H1 (cell line): ENCODE measurements around the gene USP9Y.

ENCODE experiments used
- KDM1A ChIP-seq: fragments of 200-600, 300-600 bp; sonication (generic); IDR thresholded peaks from 2 replicates; pipeline ENCODE4 v1.7.1; 2016; ENCODE audit warnings: mild to moderate bottlenecking, low read length, borderline replicate concordance
- KDM4A ChIP-seq: IDR thresholded peaks from one replicate; pipeline ENCODE4 v1.7.1; 2012; ENCODE audit warnings: low read depth, mild to moderate bottlenecking, moderate library complexity, low read length, inconsistent platforms; ENCODE audit not compliant: severe bottlenecking
- POLR2A ChIP-seq, 2 experiments: IDR thresholded peaks; 1 replicate in 1 of 2; 2 replicates in 1 of 2; pipeline ENCODE4 v1.6.1; 2011; ENCODE audit warnings: low read depth in 2 of 2, low read length in 2 of 2, mild to moderate bottlenecking in 2 of 2; ENCODE audit errors: control extremely low read depth in 1 of 2
- POLR2AphosphoS5 ChIP-seq: IDR thresholded peaks from 2 replicates; pipeline ENCODE4 v1.6.1; 2011; ENCODE audit warnings: low read depth, low read length
- SP2 ChIP-seq: IDR thresholded peaks from 2 replicates; pipeline ENCODE4 v1.6.1; 2012; ENCODE audit warnings: mild to moderate bottlenecking, low read length, inconsistent platforms
- SUZ12 ChIP-seq: fragments of 200-600 bp; sonication (generic); IDR thresholded peaks from 2 replicates; pipeline ENCODE4 v1.6.1; 2012; ENCODE audit warnings: mild to moderate bottlenecking, inconsistent platforms, low read length, moderate library complexity, mixed read lengths
- TF ChIP-seq, protein P1 (sequence below), 3 experiments: IDR thresholded peaks; 1 replicate in 2 of 3; 2 replicates in 1 of 3; pipeline versions ENCODE4 v1.5.1 to v1.6.1; 2011; ENCODE audit warnings: low read length in 3 of 3, mild to moderate bottlenecking in 3 of 3, inconsistent platforms in 2 of 3, low read depth in 1 of 3, moderate library complexity in 1 of 3; ENCODE audit not compliant: insufficient read depth in 1 of 3; ENCODE audit errors: control extremely low read depth in 1 of 3
- TF ChIP-seq, protein P2 (sequence below): IDR thresholded peaks from 2 replicates; pipeline ENCODE4 v1.6.1; 2011; ENCODE audit warnings: low read length, improper control_type of control experiment
- TF ChIP-seq, protein P3 (sequence below): fragments of 300-600 bp; sonication (generic); IDR thresholded peaks from 2 replicates; pipeline ENCODE4 v1.7.1; 2012; ENCODE audit warnings: low read length, moderate library complexity, mild to moderate bottlenecking, inconsistent platforms; ENCODE audit not compliant: insufficient replicate concordance

DNA sequence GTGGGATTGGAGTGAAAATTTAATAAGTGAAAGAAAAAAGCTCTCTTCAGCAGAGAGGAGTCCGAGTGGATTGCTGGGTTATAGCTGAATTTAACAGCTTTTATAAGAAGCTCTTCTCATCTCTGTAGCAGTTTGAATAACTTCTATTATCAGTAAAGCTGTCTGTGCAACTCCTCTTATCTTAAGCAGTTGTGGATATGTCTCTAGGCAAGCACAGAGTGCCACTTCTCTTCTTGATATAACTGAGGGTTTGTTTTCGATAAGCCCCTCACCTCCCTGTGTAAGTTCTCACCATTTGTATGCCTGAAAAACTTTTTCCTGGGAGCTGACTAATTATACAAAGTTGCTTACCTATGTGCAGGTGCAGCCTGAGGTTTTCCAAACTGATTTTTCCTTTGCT is 43.1 kb downstream of the USP9Y start:
- TF ChIP-seq, protein P1, sequence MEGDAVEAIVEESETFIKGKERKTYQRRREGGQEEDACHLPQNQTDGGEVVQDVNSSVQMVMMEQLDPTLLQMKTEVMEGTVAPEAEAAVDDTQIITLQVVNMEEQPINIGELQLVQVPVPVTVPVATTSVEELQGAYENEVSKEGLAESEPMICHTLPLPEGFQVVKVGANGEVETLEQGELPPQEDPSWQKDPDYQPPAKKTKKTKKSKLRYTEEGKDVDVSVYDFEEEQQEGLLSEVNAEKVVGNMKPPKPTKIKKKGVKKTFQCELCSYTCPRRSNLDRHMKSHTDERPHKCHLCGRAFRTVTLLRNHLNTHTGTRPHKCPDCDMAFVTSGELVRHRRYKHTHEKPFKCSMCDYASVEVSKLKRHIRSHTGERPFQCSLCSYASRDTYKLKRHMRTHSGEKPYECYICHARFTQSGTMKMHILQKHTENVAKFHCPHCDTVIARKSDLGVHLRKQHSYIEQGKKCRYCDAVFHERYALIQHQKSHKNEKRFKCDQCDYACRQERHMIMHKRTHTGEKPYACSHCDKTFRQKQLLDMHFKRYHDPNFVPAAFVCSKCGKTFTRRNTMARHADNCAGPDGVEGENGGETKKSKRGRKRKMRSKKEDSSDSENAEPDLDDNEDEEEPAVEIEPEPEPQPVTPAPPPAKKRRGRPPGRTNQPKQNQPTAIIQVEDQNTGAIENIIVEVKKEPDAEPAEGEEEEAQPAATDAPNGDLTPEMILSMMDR (IDR thresholded peaks at IDR 0.05; ENCODE audit: control extremely low read depth in 1 of 3, insufficient read depth in 1 of 3, low read depth in 1 of 3, low read length in 3 of 3) = no peak
- TF ChIP-seq KDM4A = no peak
- TF ChIP-seq SUZ12 = no peak
- TF ChIP-seq POLR2A (IDR thresholded peaks at IDR 0.05; ENCODE audit: control extremely low read depth in 1 of 2, low read depth in 2 of 2, low read length in 2 of 2) = no peak
- TF ChIP-seq POLR2AphosphoS5 = no peak
- TF ChIP-seq, protein P2, sequence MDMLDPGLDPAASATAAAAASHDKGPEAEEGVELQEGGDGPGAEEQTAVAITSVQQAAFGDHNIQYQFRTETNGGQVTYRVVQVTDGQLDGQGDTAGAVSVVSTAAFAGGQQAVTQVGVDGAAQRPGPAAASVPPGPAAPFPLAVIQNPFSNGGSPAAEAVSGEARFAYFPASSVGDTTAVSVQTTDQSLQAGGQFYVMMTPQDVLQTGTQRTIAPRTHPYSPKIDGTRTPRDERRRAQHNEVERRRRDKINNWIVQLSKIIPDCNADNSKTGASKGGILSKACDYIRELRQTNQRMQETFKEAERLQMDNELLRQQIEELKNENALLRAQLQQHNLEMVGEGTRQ = no peak
- no peak for TF ChIP-seq KDM1A
- TF ChIP-seq, protein P3, sequence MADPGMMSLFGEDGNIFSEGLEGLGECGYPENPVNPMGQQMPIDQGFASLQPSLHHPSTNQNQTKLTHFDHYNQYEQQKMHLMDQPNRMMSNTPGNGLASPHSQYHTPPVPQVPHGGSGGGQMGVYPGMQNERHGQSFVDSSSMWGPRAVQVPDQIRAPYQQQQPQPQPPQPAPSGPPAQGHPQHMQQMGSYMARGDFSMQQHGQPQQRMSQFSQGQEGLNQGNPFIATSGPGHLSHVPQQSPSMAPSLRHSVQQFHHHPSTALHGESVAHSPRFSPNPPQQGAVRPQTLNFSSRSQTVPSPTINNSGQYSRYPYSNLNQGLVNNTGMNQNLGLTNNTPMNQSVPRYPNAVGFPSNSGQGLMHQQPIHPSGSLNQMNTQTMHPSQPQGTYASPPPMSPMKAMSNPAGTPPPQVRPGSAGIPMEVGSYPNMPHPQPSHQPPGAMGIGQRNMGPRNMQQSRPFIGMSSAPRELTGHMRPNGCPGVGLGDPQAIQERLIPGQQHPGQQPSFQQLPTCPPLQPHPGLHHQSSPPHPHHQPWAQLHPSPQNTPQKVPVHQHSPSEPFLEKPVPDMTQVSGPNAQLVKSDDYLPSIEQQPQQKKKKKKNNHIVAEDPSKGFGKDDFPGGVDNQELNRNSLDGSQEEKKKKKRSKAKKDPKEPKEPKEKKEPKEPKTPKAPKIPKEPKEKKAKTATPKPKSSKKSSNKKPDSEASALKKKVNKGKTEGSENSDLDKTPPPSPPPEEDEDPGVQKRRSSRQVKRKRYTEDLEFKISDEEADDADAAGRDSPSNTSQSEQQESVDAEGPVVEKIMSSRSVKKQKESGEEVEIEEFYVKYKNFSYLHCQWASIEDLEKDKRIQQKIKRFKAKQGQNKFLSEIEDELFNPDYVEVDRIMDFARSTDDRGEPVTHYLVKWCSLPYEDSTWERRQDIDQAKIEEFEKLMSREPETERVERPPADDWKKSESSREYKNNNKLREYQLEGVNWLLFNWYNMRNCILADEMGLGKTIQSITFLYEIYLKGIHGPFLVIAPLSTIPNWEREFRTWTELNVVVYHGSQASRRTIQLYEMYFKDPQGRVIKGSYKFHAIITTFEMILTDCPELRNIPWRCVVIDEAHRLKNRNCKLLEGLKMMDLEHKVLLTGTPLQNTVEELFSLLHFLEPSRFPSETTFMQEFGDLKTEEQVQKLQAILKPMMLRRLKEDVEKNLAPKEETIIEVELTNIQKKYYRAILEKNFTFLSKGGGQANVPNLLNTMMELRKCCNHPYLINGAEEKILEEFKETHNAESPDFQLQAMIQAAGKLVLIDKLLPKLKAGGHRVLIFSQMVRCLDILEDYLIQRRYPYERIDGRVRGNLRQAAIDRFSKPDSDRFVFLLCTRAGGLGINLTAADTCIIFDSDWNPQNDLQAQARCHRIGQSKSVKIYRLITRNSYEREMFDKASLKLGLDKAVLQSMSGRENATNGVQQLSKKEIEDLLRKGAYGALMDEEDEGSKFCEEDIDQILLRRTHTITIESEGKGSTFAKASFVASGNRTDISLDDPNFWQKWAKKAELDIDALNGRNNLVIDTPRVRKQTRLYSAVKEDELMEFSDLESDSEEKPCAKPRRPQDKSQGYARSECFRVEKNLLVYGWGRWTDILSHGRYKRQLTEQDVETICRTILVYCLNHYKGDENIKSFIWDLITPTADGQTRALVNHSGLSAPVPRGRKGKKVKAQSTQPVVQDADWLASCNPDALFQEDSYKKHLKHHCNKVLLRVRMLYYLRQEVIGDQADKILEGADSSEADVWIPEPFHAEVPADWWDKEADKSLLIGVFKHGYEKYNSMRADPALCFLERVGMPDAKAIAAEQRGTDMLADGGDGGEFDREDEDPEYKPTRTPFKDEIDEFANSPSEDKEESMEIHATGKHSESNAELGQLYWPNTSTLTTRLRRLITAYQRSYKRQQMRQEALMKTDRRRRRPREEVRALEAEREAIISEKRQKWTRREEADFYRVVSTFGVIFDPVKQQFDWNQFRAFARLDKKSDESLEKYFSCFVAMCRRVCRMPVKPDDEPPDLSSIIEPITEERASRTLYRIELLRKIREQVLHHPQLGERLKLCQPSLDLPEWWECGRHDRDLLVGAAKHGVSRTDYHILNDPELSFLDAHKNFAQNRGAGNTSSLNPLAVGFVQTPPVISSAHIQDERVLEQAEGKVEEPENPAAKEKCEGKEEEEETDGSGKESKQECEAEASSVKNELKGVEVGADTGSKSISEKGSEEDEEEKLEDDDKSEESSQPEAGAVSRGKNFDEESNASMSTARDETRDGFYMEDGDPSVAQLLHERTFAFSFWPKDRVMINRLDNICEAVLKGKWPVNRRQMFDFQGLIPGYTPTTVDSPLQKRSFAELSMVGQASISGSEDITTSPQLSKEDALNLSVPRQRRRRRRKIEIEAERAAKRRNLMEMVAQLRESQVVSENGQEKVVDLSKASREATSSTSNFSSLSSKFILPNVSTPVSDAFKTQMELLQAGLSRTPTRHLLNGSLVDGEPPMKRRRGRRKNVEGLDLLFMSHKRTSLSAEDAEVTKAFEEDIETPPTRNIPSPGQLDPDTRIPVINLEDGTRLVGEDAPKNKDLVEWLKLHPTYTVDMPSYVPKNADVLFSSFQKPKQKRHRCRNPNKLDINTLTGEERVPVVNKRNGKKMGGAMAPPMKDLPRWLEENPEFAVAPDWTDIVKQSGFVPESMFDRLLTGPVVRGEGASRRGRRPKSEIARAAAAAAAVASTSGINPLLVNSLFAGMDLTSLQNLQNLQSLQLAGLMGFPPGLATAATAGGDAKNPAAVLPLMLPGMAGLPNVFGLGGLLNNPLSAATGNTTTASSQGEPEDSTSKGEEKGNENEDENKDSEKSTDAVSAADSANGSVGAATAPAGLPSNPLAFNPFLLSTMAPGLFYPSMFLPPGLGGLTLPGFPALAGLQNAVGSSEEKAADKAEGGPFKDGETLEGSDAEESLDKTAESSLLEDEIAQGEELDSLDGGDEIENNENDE = no peak
- TF ChIP-seq SP2 = no peak
